ENCODE data around the gene DKK3.
"Not testable (repeated sequence)": the region's sequence is repeated elsewhere in the genome, so short reads cannot be mapped to it uniquely, and the experiment has no call there.

Gene DKK3

GRCh38 chr11:12045914-12046635 is 37.6 kb upstream of the DKK3 start:
- H3K4me1 ChIP-seq (ENCODE audit: control insufficient read depth, insufficient read depth, low read length), result no peaks in the 10 kb centered on the region
- H3K4me3 ChIP-seq (ENCODE audit: low read depth, low read length), result no peak overlapping the region
- no peaks in the 10 kb centered on the region for H3K9me3 ChIP-seq (ENCODE audit: control insufficient read depth, insufficient read depth, low read length)
- H3K9ac ChIP-seq (ENCODE audit: low read depth, low read length), result no peak overlapping the region
- H3K36me3 ChIP-seq (ENCODE audit: control insufficient read depth, insufficient read depth, low read length), result no peaks in the 10 kb centered on the region
- no peaks in the 10 kb centered on the region for H3K27me3 ChIP-seq (ENCODE audit: control insufficient read depth, insufficient read depth, low read length)

- H3K9ac ChIP-seq (ENCODE audit: low read depth, low read length), result no peak overlapping the region
- H3K36me3 ChIP-seq (ENCODE audit: control insufficient read depth, insufficient read depth, low read length), result no peaks in the 10 kb centered on the region
- H3K27me3 ChIP-seq (ENCODE audit: control insufficient read depth, insufficient read depth, low read length), result no peaks in the 10 kb centered on the region
- H3K9me3 ChIP-seq (ENCODE audit: control insufficient read depth, insufficient read depth, low read length), result peaks cover 6% of the 10 kb centered on the region
- no peaks in the 10 kb centered on the region for H3K4me1 ChIP-seq (ENCODE audit: control insufficient read depth, insufficient read depth, low read length)
- no peak overlapping the region for H3K4me3 ChIP-seq (ENCODE audit: low read depth, low read length)
Observed at GRCh38 chr11:12044799-12045198, 36.4 kb upstream of the DKK3 start.

- Histone ChIP-seq H3K9me3 (ENCODE audit: control insufficient read depth, insufficient read depth, low read length) (peaks cover 6% of the 10 kb centered on the region), H3K27me3 (ENCODE audit: control insufficient read depth, insufficient read depth, low read length) (no peaks in the 10 kb centered on the region), H3K4me3 (ENCODE audit: low read depth, low read length) (no peak overlapping the region), H3K36me3 (ENCODE audit: control insufficient read depth, insufficient read depth, low read length) (no peaks in the 10 kb centered on the region), H3K4me1 (ENCODE audit: control insufficient read depth, insufficient read depth, low read length) (no peaks in the 10 kb centered on the region), H3K9ac (ENCODE audit: low read depth, low read length) (no peak overlapping the region)
Observed at GRCh38 chr11:12043959-12044791, 35.7 kb upstream of the DKK3 start.

DNA sequence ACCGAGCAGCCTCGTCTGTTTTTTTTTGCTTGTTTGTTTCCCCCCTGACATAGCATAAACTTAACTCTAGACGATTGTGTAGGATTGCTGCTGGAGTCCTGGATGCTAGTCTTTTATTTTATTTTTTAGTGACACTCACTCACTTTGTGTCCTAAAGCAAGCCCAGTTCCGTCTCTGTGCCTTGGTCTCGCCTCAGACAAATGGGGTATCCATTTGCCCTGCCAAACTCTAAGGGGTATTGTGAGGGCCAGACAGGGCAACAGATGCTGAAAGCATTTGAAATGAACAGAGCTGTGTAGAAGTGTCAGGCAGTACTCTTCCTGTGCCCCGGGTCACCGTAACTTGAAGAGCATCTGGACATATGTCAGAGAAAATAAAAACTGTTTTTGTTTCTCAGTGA is 34.8 kb upstream of the DKK3 start:
- Histone ChIP-seq H3K27me3 (ENCODE audit: control insufficient read depth, insufficient read depth, low read length) (no peaks in the 10 kb centered on the region), H3K9me3 (ENCODE audit: control insufficient read depth, insufficient read depth, low read length) (peaks cover 6% of the 10 kb centered on the region), H3K36me3 (ENCODE audit: control insufficient read depth, insufficient read depth, low read length) (no peaks in the 10 kb centered on the region), H3K4me3 (ENCODE audit: low read depth, low read length) (no peak overlapping the region), H3K4me1 (ENCODE audit: control insufficient read depth, insufficient read depth, low read length) (no peaks in the 10 kb centered on the region), H3K9ac (ENCODE audit: low read depth, low read length) (no peak overlapping the region)

DNA sequence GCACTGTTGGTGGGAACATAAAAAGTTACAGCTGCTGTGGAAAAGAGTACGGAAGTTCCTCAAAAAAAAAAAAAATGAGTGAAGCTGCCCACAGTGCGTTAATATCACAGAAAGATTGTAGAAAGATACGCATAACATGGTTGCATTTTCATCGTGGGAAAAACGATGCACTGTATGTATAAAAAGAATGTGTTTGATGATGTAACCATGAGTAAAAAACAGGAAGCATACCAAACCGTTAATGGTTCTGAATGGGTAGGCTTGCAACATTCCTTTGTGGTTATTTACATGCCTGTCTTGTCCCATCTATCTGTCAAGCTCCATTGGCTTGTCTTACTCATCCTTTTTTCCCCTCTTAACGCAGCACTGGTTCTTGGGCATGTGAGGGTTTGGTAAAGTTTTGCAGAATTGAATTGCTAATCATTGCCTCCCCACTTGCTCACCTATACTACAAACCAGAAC is 33.8 kb upstream of the DKK3 start:
- no peaks in the 10 kb centered on the region for H3K27me3 ChIP-seq (ENCODE audit: control insufficient read depth, insufficient read depth, low read length)
- peaks cover 6% of the 10 kb centered on the region for H3K9me3 ChIP-seq (ENCODE audit: control insufficient read depth, insufficient read depth, low read length)
- no peaks in the 10 kb centered on the region for H3K4me1 ChIP-seq (ENCODE audit: control insufficient read depth, insufficient read depth, low read length)
- no peaks in the 10 kb centered on the region for H3K36me3 ChIP-seq (ENCODE audit: control insufficient read depth, insufficient read depth, low read length)
- no peak overlapping the region for H3K9ac ChIP-seq (ENCODE audit: low read depth, low read length)
- no peak overlapping the region for H3K4me3 ChIP-seq (ENCODE audit: low read depth, low read length)

DNA sequence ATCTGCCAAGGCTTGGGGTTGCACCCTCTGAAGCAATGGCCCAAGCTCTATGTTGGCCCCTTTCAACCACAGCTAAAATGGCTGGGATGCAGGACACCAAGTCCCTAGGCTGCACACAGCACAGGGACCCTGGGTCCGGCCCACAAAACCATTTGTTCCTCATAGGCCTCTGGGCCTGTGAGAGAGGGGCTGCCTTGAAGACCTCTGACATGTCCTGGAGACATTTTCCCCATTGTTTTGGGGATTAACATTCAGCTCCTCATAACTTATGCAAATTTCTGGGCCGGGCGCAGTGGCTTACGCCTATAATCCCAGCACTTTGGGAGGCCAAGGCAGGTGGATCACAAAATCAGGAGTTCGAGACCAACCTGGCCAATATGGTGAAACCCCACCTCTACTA is 32.3 kb upstream of the DKK3 start:
- not testable (repeated sequence) for H3K36me3 ChIP-seq (ENCODE audit: control insufficient read depth, insufficient read depth, low read length); H3K9ac ChIP-seq (ENCODE audit: low read depth, low read length); H3K4me1 ChIP-seq (ENCODE audit: control insufficient read depth, insufficient read depth, low read length); H3K9me3 ChIP-seq (ENCODE audit: control insufficient read depth, insufficient read depth, low read length); H3K27me3 ChIP-seq (ENCODE audit: control insufficient read depth, insufficient read depth, low read length); H3K4me3 ChIP-seq (ENCODE audit: low read depth, low read length)

DNA sequence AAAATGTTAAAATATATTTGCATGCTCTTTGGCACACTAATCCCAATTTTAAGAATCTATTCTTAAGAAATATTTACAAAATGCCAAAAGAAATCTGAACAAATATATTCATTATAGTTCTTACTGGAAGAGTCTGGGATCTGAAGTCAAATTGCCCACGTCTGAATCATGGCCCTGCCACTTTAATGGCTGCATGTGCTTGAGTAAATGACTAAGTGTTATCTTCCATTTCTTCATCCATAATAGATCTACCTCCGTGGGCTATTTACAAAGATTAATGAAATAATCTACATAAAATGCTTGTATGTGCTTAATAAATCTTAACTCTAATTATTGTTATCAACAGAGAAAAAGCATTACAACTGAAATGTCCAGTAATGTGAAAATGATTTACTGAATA is 24.5 kb upstream of the DKK3 start:
- Histone ChIP-seq H3K4me1 (ENCODE audit: control insufficient read depth, insufficient read depth, low read length) (no peaks in the 10 kb centered on the region), H3K36me3 (ENCODE audit: control insufficient read depth, insufficient read depth, low read length) (no peaks in the 10 kb centered on the region), H3K4me3 (ENCODE audit: low read depth, low read length) (no peak overlapping the region), H3K9ac (ENCODE audit: low read depth, low read length) (no peak overlapping the region), H3K9me3 (ENCODE audit: control insufficient read depth, insufficient read depth, low read length) (no peaks in the 10 kb centered on the region), H3K27me3 (ENCODE audit: control insufficient read depth, insufficient read depth, low read length) (no peaks in the 10 kb centered on the region)

- no peaks in the 10 kb centered on the region for H3K27me3 ChIP-seq (ENCODE audit: control insufficient read depth, insufficient read depth, low read length)
- H3K4me3 ChIP-seq (ENCODE audit: low read depth, low read length), result no peak overlapping the region
- H3K9ac ChIP-seq (ENCODE audit: low read depth, low read length), result no peak overlapping the region
- H3K36me3 ChIP-seq (ENCODE audit: control insufficient read depth, insufficient read depth, low read length), result no peaks in the 10 kb centered on the region
- H3K9me3 ChIP-seq (ENCODE audit: control insufficient read depth, insufficient read depth, low read length), result no peaks in the 10 kb centered on the region
- H3K4me1 ChIP-seq (ENCODE audit: control insufficient read depth, insufficient read depth, low read length), result no peaks in the 10 kb centered on the region
Observed at GRCh38 chr11:12031856-12032544, 23.6 kb upstream of the DKK3 start.

DNA sequence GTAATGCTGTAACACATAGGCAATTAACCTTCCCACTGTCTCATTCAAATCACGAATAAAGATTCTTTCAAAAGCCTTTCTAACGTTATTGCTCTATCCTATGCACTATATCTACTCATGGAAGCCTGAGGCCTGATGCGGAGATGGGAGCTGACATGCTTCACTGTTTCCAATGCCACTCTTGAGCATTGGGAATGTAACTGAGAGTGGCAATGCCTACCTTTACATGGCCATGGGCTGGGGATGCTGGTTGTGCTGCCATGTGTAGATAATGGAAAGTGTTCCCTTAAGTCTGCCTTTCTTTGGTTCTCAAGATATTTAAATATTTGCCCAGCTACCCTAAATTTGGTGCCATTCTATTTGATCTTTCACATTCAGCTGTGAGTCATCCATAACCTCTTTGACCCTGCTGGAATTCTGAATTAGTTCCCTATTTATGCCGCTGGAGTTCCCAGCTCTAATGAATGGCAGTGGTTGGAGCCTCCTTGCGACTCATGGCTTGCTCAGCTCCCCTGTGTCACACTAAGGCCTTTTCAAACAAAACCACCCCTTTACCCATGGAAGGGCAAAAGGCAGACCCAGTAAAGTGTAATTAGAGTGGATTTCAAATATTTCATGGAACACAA is 21.4 kb upstream of the DKK3 start:
- no peak overlapping the region for H3K4me3 ChIP-seq (ENCODE audit: low read depth, low read length)
- no peaks in the 10 kb centered on the region for H3K36me3 ChIP-seq (ENCODE audit: control insufficient read depth, insufficient read depth, low read length)

DNA sequence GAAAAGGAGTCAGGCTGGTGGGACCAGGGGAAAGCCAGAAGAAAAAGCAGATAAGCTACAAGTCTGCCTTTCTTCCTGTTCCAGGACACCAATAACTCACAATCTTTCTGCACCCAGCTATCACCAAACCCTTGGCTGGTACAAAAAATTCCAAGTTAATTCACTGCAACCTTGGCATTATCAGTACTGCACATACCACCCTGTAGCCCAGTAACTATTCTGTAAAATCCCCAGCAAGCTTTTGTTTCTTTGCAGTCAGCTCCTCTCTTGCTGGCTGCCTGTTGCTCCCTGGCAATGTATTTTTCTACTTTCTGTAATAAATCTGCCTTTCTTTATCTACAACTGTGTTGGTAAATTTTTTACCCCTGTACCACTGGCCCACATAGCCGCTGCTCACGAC is 20.7 kb upstream of the DKK3 start:
- Histone ChIP-seq H3K36me3 (ENCODE audit: control insufficient read depth, insufficient read depth, low read length) (no peaks in the 10 kb centered on the region), H3K27me3 (ENCODE audit: control insufficient read depth, insufficient read depth, low read length) (no peaks in the 10 kb centered on the region), H3K9ac (ENCODE audit: low read depth, low read length) (no peak overlapping the region), H3K4me1 (ENCODE audit: control insufficient read depth, insufficient read depth, low read length) (no peaks in the 10 kb centered on the region), H3K9me3 (ENCODE audit: control insufficient read depth, insufficient read depth, low read length) (peaks cover 3% of the 10 kb centered on the region), H3K4me3 (ENCODE audit: low read depth, low read length) (no peak overlapping the region)

More for the DNA sequence above, 21.4 kb upstream of the DKK3 start:
- no peaks in the 10 kb centered on the region for H3K9me3 ChIP-seq (ENCODE audit: control insufficient read depth, insufficient read depth, low read length)
- H3K9ac ChIP-seq (ENCODE audit: low read depth, low read length), result no peak overlapping the region
- H3K4me1 ChIP-seq (ENCODE audit: control insufficient read depth, insufficient read depth, low read length), result no peaks in the 10 kb centered on the region
- no peaks in the 10 kb centered on the region for H3K27me3 ChIP-seq (ENCODE audit: control insufficient read depth, insufficient read depth, low read length)

DNA sequence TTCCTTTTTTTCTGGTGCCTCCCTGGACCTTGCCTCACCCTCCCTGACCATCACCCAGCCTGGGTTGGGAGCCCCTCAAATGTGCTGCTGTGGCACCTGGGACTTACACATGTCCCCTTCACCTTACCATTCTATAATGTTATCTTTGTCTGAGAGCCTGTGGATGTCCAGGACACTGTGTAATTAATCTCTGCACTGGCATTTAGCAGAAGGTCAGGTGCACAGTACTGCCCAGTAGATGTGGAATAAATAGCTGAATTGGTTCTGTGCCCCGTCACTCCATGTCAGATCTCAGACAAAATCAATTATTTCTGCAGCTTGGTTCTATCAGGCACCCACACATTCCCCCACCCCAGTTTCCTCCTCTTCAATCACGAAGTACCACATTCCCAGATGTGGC is 19.9 kb upstream of the DKK3 start:
- Histone ChIP-seq H3K36me3 (ENCODE audit: control insufficient read depth, insufficient read depth, low read length) (no peaks in the 10 kb centered on the region), H3K9ac (ENCODE audit: low read depth, low read length) (no peak overlapping the region), H3K27me3 (ENCODE audit: control insufficient read depth, insufficient read depth, low read length) (no peaks in the 10 kb centered on the region), H3K4me1 (ENCODE audit: control insufficient read depth, insufficient read depth, low read length) (no peaks in the 10 kb centered on the region), H3K9me3 (ENCODE audit: control insufficient read depth, insufficient read depth, low read length) (peaks cover 3% of the 10 kb centered on the region), H3K4me3 (ENCODE audit: low read depth, low read length) (no peak overlapping the region)

All from iPS-15b (cell line).